Measurements from ENCODE around the gene LIM2.

Gene LIM2

GRCh38 chr19:51364200-51365106 is 23.3 kb downstream of the LIM2 start:
- no peaks in the 10 kb centered on the region for H3K36me3 ChIP-seq (ENCODE audit: insufficient read depth, low read length)
- no peak overlapping the region for H3K4me3 ChIP-seq (ENCODE audit: low read length)
- H3K4me1 ChIP-seq (ENCODE audit: insufficient read depth, low read length), result peaks cover 15% of the 10 kb centered on the region
- H3K9ac ChIP-seq (ENCODE audit: low read depth, low read length), result no peak overlapping the region
- 85% methylated on average over 15 of the region's 15 CpGs for WGBS
- H3K9me3 ChIP-seq (ENCODE audit: insufficient read depth, low read depth, low read length), result no peaks in the 10 kb centered on the region
- no peaks in the 10 kb centered on the region for H3K27me3 ChIP-seq (ENCODE audit: insufficient read depth, low read length)
- H3K27ac ChIP-seq (ENCODE audit: low read depth, low read length), result no peak overlapping the region

DNA sequence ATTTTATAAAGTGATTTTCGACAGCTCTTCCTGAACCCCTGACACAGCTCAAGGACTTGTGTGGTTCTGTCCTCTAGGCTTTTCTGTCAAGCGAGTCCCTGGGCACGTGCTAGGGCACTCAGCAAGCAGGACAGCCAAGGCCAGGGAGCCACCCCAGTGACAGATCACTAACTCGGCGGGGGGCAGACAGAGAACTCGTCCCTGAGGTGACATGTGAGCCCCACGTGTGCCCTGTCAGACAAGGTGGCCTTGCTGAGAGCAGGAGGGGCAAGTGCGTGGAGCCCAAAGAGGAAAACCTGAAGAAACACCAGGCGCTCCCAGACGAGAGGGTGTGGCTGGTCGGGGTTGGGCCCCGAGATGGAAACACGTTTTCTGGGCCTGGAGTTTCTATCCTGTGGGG is 26.5 kb downstream of the LIM2 start:
- H3K4me3 ChIP-seq (ENCODE audit: low read length), result no peak overlapping the region
- no peak overlapping the region for H3K9ac ChIP-seq (ENCODE audit: low read depth, low read length)
- no peak overlapping the region for H3K27ac ChIP-seq (ENCODE audit: low read depth, low read length)
- 89% methylated on average over 13 of the region's 13 CpGs for WGBS
- no peaks in the 10 kb centered on the region for H3K27me3 ChIP-seq (ENCODE audit: insufficient read depth, low read length)
- H3K9me3 ChIP-seq (ENCODE audit: insufficient read depth, low read depth, low read length), result no peaks in the 10 kb centered on the region
- no peaks in the 10 kb centered on the region for H3K36me3 ChIP-seq (ENCODE audit: insufficient read depth, low read length)
- H3K4me1 ChIP-seq (ENCODE audit: insufficient read depth, low read length), result peaks cover 8% of the 10 kb centered on the region; the same call in 1 of the 2 replicates

DNA sequence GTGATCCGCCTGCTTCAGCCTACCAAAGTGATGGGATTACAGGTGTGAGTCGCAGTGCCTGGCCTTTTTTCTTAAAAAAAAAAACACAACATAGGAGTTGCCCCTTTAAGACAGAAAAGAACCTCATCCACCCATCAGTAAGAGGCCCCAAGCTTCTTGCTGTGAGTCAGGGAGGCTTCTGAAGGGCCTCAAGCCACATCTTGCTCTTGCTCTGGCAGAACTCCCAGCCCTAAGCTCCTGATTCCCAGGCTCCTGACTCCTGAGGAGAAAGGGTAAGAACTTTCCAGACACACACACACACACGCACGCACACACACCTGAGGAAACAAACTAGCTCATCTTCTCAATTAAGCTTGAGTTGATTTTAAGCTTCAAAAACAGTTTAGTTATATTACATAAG is 28.5 kb downstream of the LIM2 start:
- Histone ChIP-seq H3K4me1 (ENCODE audit: insufficient read depth, low read length) (peaks cover 6% of the 10 kb centered on the region), H3K9me3 (ENCODE audit: insufficient read depth, low read depth, low read length) (no peaks in the 10 kb centered on the region), H3K9ac (ENCODE audit: low read depth, low read length) (no peak overlapping the region), H3K27ac (ENCODE audit: low read depth, low read length) (no peak overlapping the region), H3K4me3 (ENCODE audit: low read length) (no peak overlapping the region), H3K27me3 (ENCODE audit: insufficient read depth, low read length) (no peaks in the 10 kb centered on the region), H3K36me3 (ENCODE audit: insufficient read depth, low read length) (no peaks in the 10 kb centered on the region)
- 78% methylated on average over 3 of the region's 4 CpGs for WGBS

- Histone ChIP-seq H3K27me3 (ENCODE audit: insufficient read depth, low read length) (no peaks in the 10 kb centered on the region), H3K9ac (ENCODE audit: low read depth, low read length) (no peak overlapping the region)
These were observed 29.8 kb downstream of the LIM2 start for GRCh38 chr19:51357952-51358351.

DNA sequence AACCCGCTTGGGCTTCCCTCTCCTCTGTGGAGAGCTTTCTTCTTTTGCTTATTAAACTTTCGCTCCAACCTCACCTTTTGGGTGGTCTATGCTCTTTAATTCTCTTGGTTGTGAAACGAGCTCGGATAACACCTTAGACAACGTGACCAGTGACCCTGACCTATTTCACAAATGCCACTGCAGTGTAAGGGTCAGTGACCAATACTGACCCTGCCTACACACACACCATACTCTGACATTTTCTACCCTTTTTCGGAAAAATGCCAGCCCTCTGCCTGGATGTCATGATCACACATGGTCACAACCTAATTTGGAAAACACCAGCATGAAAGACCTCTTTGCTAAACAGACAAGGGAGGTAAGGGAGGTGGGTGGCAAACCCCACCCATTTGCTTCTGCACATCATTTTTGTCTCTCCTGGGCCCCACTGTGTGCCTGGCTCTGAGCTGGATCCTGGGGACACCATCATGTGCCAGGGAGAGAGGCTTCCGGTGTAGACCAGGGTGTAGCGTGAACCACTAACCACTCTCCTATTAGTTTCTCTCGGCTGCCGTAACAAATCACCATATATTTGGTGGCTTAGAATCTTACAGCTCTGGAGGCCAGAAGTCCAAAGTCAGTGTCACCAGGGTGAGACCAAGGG is 31.5 kb downstream of the LIM2 start:
- Histone ChIP-seq H3K4me3 (ENCODE audit: low read length) (no peak overlapping the region), H3K9ac (ENCODE audit: low read depth, low read length) (no peak overlapping the region), H3K27ac (ENCODE audit: low read depth, low read length) (no peak overlapping the region), H3K36me3 (ENCODE audit: insufficient read depth, low read length) (0 out of 2 replicates have a peak, but pooled peaks cover 1% of the 10 kb centered on the region), H3K4me1 (ENCODE audit: insufficient read depth, low read length) (peaks cover 10% of the 10 kb centered on the region), H3K9me3 (ENCODE audit: insufficient read depth, low read depth, low read length) (no peaks in the 10 kb centered on the region), H3K27me3 (ENCODE audit: insufficient read depth, low read length) (no peaks in the 10 kb centered on the region)
- 94% methylated on average over 10 of the region's 10 CpGs for WGBS

More at GRCh38 chr19:51357952-51358351, 29.8 kb downstream of the LIM2 start:
- no peaks in the 10 kb centered on the region for H3K9me3 ChIP-seq (ENCODE audit: insufficient read depth, low read depth, low read length)
- H3K36me3 ChIP-seq (ENCODE audit: insufficient read depth, low read length), result no peaks in the 10 kb centered on the region
- H3K27ac ChIP-seq (ENCODE audit: low read depth, low read length), result no peak overlapping the region
- 90% methylated on average over 7 of the region's 7 CpGs for WGBS
- H3K4me1 ChIP-seq (ENCODE audit: insufficient read depth, low read length), result peaks cover 10% of the 10 kb centered on the region
- H3K4me3 ChIP-seq (ENCODE audit: low read length), result no peak overlapping the region

DNA sequence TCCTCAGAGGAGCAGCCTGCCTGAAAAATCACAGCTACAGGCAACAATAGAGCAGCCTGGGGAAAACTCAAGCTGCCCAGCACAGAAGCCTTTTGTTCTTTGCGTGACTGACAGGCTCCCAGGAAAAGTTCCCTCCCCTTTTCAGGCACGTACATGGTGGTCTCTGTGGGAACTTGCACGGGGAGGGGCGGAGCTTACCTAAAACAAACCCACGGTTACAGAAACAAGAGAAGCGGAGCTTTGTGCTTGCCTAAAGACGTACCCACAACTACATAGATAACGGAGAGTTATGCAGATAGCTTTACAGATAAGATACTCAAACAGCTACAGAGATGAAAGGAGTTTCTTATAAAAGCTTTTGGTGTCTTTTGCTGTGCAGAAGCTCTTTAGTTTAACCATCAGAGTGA is 33.0 kb downstream of the LIM2 start:
- Histone ChIP-seq H3K36me3 (ENCODE audit: insufficient read depth, low read length) (0 out of 2 replicates have a peak, but pooled peaks cover 8% of the 10 kb centered on the region), H3K9me3 (ENCODE audit: insufficient read depth, low read depth, low read length) (no peaks in the 10 kb centered on the region), H3K27ac (ENCODE audit: low read depth, low read length) (peak overlapping the region; percentile 56; the same call in 1 of the 2 replicates), H3K4me1 (ENCODE audit: insufficient read depth, low read length) (peaks cover 10% of the 10 kb centered on the region), H3K9ac (ENCODE audit: low read depth, low read length) (no peak overlapping the region), H3K27me3 (ENCODE audit: insufficient read depth, low read length) (no peaks in the 10 kb centered on the region), H3K4me3 (ENCODE audit: low read length) (no peak overlapping the region)
- WGBS, result 9% methylated on average over 8 of the region's 8 CpGs

GRCh38 chr19:51354103-51354741 is 33.6 kb downstream of the LIM2 start:
- peaks cover 10% of the 10 kb centered on the region for H3K4me1 ChIP-seq (ENCODE audit: insufficient read depth, low read length)
- H3K4me3 ChIP-seq (ENCODE audit: low read length), result no peak overlapping the region
- WGBS, result 54% methylated on average over 12 of the region's 12 CpGs
- H3K27ac ChIP-seq (ENCODE audit: low read depth, low read length), result peak overlapping the region; percentile 56; the same call in 1 of the 2 replicates
- H3K36me3 ChIP-seq (ENCODE audit: insufficient read depth, low read length), result 0 out of 2 replicates have a peak, but pooled peaks cover 8% of the 10 kb centered on the region
- H3K27me3 ChIP-seq (ENCODE audit: insufficient read depth, low read length), result no peaks in the 10 kb centered on the region
- H3K9me3 ChIP-seq (ENCODE audit: insufficient read depth, low read depth, low read length), result no peaks in the 10 kb centered on the region
- H3K9ac ChIP-seq (ENCODE audit: low read depth, low read length), result no peak overlapping the region

DNA sequence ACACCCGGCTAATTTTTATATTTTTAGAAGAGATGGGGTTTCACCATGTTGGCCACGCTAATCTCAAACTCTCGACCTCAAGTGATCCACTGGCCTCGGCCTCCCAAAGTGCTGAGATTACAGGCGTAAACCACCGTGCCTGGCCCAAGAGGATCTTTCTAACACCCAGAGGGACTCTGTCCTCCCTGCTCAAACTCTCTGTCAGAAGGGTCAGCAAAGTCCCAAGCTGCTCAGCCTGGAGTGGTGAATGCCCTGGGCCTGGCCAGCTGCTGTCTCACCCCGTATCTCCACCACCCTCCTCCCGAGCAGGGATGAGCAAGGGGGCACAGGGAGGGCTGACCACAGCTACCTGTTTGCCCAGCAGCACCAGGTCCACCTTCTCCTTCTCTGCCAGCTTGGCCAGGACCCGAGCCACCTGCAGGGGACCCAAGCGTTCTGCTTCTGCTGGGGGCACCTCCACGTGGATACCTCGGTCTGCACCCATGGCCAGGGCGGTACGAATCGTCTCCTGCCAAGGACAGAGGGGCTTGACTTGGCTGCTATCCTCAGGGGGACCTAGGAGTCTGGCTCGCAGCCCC is 34.9 kb downstream of the LIM2 start:
- Histone ChIP-seq H3K27ac (ENCODE audit: low read depth, low read length) (no peak overlapping the region), H3K36me3 (ENCODE audit: insufficient read depth, low read length) (0 out of 2 replicates have a peak, but pooled peaks cover 8% of the 10 kb centered on the region), H3K27me3 (ENCODE audit: insufficient read depth, low read length) (no peaks in the 10 kb centered on the region), H3K4me1 (ENCODE audit: insufficient read depth, low read length) (peaks cover 10% of the 10 kb centered on the region), H3K9ac (ENCODE audit: low read depth, low read length) (no peak overlapping the region), H3K4me3 (ENCODE audit: low read length) (no peak overlapping the region), H3K9me3 (ENCODE audit: insufficient read depth, low read depth, low read length) (no peaks in the 10 kb centered on the region)
- WGBS, result 94% methylated on average over 16 of the region's 16 CpGs

GRCh38 chr19:51351266-51351990 is 36.3 kb downstream of the LIM2 start:
- Histone ChIP-seq H3K9me3 (ENCODE audit: insufficient read depth, low read depth, low read length) (no peaks in the 10 kb centered on the region), H3K36me3 (ENCODE audit: insufficient read depth, low read length) (0 out of 2 replicates have a peak, but pooled peaks cover 8% of the 10 kb centered on the region), H3K9ac (ENCODE audit: low read depth, low read length) (no peak overlapping the region), H3K27me3 (ENCODE audit: insufficient read depth, low read length) (no peaks in the 10 kb centered on the region), H3K27ac (ENCODE audit: low read depth, low read length) (no peak overlapping the region), H3K4me3 (ENCODE audit: low read length) (no peak overlapping the region), H3K4me1 (ENCODE audit: insufficient read depth, low read length) (peaks cover 10% of the 10 kb centered on the region)
- WGBS, result 93% methylated on average over 11 of the region's 11 CpGs

DNA sequence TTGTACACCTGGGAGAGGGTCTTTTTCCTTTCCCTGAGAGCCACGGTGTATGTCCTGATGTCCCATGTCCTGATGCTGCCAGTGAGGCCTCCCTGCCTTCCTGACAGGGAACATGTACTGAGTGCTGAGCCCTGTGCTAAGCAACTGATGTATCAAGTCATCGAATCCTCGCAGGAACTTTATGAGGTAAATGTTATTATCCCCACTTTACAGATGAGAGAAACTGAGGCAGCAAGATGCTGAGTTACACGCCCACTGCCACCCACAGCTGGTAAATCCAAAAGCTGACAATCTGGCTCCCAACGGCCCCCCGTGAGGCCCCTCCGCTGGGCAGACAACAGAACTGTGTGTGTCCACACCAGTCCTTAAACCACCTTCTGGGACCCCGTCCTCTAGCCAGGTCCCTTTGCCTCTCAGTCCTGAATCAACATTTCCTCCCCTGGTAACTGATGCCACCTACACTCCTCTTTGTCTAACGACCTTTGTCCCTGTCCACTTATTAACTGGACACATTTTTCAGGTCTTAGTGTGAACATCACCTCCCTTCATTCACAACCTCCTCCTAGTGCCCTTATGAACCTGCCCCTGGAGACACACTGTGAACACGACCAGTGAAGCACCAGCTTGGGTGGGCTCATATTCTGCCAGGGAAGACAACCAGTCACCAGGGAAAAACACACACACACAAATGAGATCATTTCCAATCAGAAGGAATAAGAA is 40.4 kb downstream of the LIM2 start:
- Histone ChIP-seq H3K4me1 (ENCODE audit: insufficient read depth, low read length) (peaks cover 3% of the 10 kb centered on the region), H3K36me3 (ENCODE audit: insufficient read depth, low read length) (0 out of 2 replicates have a peak, but pooled peaks cover 8% of the 10 kb centered on the region), H3K9me3 (ENCODE audit: insufficient read depth, low read depth, low read length) (no peaks in the 10 kb centered on the region), H3K9ac (ENCODE audit: low read depth, low read length) (no peak overlapping the region), H3K27ac (ENCODE audit: low read depth, low read length) (no peak overlapping the region), H3K27me3 (ENCODE audit: insufficient read depth, low read length) (no peaks in the 10 kb centered on the region; the same call in 1 of the 2 replicates), H3K4me3 (ENCODE audit: low read length) (no peak overlapping the region)
- WGBS, result 86% methylated on average over 10 of the region's 10 CpGs

Data from HUES64 (cell line).